ENCODE data around the gene NUPR1.
"Not testable (repeated sequence)": the region's sequence is repeated elsewhere in the genome, so short reads cannot be mapped to it uniquely, and the experiment has no call there.

The NUPR1 gene, protein sequence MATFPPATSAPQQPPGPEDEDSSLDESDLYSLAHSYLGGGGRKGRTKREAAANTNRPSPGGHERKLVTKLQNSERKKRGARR

DNA sequence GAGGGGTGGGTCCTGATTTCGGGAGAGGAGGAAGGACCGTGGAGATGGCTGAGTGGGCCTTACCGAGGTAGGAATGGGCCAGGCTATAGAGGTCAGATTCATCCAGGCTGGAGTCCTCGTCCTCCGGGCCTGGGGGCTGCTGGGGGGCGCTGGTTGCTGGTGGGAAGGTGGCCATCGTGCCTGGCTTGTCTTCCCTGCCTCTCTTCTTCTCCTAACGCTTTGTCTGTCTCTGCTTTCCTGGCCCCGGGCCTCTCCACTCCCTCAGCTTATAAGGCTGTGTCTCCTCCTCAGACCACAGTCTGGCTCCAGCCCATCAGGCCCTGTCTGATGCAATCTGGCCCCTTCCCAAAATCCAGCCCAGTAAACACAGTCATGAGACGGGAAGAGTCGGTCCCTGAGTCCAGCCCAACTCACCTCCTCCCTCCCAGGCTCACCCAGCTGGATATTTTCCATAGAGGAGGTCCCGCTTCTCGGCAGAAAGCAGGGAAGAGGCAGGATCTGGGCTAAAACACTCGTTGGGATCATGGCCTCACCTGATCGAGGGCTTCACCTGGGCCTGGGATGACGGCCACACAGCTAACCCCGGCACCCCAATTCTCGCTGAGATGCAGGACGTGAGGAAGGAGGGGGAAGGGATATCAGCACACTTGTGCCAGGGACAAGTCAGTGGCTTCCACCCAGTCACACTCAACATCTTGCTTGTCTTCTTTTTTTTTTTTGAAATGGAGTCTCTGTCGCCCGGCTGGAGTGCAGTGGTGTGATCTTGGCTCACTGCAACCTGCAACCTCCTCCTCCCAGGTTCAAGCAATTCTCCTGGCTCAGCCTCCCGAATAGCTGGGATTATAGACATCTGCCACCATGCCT lies at the start of gene NUPR1:
Gene NUPR1 (minus strand): TSS at position 242 of the 864 bp plus-strand sequence. CDS start 67 bp downstream, at position 175.
- no peak for FAIRE-seq

DNA sequence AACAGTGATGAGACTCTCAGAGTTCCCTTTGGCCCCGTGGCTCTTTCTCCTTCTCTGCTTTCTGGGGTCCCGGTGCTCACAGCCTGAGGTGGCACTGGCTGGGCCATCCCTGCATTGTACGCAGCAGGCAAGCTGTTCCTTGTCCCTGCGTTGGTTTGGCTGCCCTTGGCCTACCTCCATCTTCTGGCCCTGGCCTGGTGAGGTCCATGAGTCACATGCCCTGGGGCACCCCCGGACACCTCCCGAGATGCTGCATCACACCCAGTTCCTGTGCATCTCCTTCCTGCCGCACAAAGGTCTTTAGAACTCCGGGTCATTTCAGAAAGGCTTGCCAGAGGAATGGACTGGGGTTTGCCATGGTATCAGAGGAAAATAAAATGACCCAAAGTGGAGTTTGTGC lies 48.6 kb upstream of the NUPR1 start:
- FAIRE-seq = no peak

DNA sequence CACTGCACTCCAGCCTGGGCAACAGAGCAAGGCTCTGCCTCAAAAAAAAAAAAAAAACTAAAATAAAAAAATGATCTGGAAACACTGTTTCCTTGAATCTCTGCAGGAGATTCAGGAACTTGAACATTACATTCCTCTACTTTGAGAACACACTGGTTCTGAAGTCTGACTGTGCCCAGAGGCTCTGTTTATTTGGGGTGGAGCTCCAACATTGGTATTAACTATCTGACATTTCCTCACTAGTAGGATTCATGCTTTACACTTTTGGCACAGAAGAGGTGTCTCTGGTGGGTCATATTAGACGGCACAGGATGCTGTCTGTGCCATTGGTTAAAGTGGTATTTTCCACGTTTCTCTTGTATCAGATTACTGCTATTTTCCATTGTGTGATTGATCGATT lies 47.7 kb upstream of the NUPR1 start:
- no peak for FAIRE-seq

DNA sequence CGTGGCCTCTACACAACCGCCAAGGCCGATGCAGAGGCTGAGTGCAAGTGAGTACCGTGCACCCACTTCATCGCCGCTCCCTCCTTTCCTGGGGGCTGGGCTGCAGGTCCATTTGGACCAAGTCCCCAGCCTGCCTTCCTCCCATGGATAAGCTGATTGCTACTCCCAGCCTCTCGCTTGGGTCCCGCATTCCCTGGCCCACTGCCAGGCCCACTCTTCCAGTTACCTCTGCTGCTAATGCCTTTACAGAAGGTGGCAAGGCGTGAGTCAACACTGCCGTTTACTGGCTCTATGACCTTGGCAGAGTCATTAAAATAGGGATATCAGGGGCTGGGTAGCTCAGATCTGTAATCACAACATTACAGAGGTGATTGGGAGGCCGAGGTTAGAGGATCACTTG lies 46.9 kb upstream of the NUPR1 start:
- no peak for FAIRE-seq

DNA sequence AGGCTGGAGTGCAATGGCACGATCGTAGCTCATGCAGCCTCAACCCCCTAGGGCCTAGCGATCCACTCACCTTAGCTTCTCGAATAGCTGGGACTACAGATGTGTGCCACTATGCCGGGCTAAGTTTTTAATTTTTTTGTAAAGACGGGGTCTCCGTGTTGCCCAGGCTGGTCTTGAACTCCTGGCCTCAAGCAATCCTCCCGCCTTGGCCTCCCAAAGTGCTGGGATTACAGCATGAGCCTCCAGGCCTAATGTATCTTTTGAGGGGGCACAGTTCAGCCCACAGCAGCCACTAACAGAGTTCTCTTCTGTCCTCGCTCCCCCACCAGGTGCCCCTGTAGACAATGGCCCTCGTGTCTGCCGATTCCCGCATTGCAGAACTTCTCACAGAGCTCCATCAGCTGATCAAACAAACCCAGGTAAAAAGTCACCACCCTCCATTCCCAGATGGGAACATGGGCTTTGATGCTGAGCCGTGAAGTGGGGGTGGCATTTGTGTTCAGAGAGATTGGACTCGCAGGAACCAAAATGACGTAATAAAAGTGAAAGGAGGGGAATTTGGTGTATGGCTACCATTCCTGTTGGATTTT lies 42.0 kb upstream of the NUPR1 start:
- FAIRE-seq = no peak

DNA sequence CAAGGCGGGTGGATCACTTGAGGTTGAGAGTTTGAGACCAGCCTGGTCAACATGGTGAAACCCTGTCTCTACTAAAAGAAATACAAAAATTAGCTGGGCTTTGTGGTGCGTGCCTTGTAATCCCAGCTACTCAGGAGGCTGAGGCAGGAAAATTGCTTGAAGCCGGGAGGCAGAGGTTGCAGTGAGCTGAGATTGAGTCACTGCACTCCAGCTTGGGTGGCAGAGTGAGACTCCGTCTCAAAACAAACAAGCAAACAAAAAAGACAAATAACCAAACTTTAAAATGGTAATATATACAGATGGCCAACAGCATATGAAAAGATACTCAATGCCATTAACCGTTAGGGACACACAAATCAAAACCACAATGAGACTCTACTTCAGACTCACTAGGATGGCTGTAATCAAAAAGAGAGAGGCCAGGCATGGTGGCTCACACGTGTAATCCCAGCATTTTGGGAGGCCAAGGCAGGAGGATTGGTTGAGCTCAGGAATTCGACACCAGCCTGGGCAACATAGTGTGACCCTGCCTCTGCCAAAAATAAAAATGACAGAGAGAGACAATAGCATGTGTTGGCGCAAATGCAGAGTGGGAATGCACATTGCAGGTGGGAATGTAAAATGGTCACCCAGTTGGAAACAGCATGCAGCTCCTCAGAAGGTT lies 36.8 kb upstream of the NUPR1 start:
- FAIRE-seq = no peak

DNA sequence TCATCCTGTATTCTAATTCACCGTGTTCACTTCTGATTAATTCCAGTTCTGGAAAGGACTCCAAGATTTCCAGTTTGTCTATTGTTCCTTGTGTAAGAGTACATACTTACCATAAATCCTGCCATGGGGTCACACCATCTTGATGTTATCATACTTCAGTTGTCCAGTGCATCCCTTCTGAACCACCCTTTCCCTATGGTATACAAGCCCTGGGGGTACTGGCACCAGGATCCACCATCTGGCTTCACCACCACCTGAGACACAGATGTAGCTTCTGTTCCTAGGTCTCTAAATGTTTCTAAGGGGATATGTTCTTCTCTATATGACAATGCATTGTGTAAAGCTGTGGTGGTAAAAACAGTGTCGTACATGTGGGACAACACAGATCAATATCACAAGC lies 36.2 kb upstream of the NUPR1 start:
- no peak for FAIRE-seq

DNA sequence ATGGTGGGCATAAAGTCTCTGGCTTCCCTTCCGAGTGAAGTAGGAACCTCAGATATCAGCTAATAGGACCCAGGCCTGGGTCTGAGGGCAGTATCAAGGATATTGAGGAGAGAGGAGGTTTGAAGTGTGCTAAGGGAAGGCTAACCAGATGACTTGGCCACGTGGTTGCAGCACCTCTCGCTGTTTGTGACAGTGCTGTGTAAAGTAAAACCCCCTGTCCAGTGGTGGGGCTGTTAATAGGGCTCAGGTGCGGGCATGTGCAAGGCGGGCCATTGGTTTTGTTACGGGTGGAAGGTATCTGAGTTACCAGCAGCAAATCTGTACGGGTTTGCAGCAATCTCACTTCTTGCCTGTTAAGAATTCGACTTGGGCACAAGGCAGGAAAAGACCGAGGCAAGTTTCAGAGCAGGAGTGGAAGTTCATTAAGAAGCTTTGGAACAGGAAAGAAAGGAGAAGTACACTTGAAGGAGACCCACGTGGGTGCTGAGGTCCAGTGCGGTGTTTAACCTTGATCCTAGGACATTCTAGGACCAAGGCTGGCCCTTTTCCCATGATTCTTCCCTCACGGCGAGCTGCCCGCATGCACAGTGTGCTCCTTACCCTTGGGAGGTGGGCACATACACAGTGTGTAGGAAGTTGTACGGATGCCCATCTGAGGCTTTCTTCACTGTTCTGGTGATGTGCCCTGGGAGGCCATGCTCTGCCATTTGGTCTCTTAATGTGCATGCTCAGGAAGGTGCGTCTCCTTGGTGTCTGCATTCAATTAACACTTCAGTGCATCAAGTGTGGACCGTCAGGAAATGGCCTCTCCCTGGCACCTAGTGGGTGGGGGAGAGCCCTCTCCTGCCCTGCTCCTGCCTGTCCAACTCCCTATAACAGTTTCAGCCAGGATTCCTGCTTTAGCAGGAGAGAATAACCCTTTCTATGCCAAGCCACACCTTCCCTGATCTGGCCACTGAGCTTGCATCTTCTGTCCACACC lies 35.3 kb upstream of the NUPR1 start:
- no peak for FAIRE-seq

DNA sequence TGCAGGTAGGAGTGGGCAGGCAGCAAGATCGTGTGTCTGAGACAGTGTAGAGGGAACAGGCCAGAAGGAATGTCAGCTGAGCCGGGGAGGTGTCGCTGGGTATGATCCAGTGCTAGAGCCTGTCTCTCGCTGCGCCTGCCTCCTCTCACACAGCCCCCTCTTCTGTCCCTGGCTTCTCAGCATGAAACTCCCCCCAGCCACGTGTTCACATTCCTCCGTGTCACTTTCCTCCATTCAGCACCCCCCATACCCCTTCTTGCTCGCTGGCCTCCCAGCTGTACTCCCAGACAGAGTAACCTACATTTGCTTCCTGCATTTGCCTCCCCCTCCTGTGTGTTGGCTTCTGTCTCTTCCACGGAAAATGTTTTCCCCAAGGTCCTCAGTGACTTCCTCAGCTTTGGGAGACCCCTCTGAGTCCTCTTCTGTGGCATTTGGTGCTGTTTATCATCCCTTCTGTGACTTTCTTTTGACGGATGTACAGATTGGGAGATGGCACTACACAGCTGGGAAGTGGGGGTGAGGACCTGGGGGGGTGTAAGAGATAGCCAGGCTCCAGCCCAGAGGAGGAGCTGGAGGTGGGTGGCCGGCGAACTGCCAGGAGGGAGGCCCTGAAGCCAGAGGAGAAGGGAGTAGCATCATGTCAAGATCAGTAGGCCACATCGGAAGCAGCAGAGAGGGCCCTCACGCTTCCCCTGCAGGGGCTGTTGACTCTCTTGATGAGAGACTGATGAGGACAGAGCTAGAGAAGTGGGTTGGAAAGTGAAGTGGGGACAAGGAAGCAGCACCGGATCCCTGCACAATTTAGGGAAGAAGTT lies 34.1 kb upstream of the NUPR1 start:
- FAIRE-seq = no peak

DNA sequence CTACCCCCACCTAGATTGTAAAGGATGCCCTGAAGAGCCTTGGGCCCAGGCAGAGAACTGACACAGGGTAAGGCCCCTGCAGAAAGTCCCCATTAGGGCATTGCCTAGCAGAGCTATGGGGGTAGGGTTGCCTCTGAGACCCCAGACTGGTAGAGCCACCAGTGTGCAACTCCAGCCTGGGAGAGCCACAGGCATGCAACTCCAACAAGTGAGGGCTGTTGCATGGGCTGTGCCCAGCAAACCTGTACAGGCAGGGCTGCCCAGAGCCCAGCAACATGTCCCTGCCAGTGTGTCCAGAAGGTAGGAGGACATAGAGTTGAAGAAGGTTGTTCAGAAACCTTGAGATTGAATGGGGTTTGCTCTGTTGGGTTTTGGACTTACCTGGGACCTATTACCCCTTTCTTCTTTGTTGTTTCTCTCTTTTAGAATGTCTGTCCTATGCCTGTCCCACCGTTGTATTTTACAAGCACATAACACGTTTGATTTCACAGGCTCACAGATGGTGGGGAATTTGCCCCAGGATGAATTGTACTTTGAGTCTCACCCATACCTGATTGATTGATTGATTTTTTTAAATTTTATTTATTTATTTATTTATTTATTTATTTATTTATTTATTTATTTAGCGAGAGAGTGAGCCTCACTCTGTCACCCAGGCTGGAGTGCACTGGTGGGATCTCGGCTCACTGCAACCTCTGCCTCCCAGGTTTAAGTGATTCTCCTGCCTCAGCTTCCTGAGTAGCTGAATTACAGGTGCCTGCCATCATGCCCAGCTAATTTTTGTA lies 31.4 kb upstream of the NUPR1 start:
- FAIRE-seq = no peak

DNA sequence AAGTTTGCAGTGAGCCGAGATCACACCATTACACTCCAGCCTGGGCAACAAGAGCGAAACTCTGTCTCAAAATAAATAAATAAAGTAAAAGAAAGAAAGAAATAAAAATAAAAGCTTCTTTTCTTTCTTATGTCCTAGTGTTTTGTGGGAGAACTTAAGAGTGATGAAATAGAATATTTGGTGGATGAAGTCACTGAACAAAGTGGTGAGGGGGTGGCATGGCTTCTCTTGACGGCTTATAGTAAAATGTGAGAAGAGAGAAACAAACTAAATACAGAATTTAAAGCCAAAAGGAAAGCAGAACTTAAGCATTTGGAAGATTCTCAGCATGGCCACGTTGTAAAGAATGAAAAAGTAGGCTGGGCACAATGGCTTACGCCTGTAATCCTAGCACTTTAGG lies 30.2 kb upstream of the NUPR1 start:
- no peak for FAIRE-seq

DNA sequence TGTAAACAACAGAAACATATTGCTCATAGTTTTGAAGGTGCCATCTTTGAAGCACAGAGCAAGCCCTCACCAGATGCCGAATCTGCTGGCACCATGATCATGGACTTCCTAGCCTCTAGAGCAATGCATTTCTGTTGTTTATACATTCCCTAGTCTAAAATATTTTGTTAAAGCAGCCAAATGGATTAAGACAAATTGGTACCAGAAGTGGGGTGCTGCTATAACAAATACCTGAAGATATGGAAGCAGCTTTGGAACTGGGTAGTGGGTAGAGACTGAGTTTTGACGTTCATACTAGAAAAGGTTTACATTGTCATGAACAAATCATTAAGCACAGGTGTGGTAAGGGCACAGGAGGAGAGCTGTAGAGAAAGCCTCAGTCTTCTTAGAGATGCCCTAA lies 28.5 kb upstream of the NUPR1 start:
- FAIRE-seq = no peak

DNA sequence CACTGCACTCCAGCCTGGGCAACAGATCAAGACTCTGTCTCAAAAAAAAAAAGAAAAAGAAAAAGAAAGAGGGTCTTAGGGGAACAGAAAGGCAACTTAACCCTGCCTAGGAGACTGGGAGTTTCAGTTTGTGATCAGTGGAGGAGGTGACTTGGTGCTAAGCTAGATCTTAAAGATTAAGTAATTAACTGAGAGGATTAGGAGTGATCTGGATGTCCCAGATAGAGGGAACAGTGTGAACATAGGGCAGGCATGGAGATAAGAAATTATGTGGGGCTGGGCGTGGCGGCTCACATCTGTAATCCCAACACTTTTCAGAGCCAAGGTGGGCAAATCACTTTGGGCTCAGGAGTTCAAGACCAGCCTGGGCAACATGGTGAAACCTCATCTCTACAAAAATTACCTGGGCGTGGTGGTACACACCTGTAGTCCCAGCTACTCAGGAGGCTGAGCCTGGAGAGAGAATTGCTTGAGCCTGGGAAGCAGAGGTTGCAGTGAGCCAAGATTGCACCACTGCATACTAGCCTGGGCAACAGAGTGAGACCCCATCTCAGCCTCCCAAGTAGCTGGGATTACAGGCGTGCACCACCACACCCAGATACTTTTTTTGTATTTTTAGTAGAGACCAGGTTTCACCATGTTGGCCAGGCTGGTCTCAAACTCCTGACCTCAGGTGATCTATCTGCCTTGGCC lies 27.6 kb upstream of the NUPR1 start:
- not testable (repeated sequence) for FAIRE-seq

DNA sequence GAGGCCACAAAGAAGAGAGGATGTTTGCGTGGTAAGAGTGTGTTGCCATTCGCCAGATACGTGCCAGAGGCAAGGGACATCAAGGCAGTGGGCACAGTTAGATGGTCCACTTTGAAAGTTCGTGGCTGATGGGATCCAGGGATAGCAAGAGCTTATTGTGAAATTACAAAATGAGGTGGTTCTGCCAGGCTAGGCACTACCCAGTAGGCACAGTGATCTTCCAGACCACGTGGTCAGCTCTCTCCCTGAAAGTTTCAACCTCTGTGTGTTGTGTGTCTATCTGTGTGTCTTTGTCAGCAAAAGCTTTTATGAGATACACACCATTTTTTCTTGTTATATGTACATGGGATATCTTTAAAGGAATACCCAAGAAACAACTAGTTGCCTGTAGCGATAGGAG lies 24.4 kb upstream of the NUPR1 start:
- no peak for FAIRE-seq

DNA sequence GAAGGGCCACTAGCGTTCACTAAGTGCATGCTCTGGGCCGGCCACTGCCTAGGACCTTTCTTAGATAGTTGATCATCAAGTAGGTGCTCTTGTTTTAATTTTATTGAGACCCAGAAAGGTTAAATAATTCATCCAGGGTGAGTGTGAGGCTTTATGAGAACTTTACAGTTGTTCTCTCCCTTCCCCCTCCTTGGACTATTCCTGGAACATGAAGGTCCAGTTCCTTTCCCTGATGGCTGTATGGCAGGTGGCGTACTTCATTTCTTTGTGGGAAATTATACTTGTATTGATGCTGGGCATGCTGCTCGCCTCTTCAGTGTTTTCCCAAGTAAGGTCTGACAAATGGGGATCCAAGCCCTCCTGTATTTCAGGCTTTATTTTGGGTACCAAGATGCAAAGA lies 23.4 kb upstream of the NUPR1 start:
- no peak for FAIRE-seq

DNA sequence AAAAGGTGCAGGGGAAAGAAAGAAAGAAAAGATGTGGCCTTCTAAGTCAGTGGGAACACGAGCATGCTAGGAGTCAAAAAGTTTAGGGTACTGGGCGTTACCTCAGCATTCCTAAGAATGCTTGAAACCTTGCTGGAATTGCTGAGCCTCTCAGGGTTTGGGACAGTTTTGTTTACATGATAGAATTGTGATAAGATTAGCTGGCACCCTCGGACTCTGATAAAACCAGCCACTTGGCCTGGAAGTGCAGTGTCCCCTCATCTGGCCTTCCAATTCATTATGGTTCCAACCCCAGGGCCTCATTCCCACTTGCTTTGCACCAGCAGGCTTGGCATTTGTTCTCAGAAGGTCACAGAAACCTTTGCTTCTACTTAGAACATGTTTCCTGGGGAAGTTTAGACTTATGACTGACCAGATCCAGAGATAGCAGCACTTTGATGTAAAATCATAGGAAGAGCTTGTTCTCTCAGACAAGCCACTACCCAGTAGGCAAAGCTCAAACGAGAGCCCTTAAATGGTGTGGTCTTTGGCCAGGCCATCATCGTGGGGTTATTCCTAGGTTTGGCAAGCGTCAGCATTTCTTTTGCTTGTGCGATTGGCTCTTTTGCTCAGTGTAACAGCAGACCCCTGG lies 22.9 kb upstream of the NUPR1 start:
- FAIRE-seq = no peak

DNA sequence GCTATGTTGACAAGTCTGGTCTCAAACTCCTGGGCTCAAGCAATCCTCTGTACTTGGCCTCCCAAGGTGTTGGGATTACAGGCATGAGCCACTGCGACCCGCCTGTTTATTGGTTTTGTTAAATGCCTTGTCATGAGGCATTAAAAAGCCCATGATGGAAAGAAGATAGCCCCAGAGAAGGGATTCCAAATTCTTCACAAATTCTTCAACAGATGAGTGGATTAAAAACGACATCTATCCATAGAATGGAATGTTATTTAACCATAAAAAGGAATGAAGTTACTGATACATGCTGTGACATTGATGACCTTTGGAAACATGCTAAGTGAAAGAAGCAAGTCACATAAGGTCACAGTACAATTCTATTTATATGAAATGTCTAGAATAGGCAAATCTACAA lies 19.7 kb upstream of the NUPR1 start:
- FAIRE-seq = no peak

DNA sequence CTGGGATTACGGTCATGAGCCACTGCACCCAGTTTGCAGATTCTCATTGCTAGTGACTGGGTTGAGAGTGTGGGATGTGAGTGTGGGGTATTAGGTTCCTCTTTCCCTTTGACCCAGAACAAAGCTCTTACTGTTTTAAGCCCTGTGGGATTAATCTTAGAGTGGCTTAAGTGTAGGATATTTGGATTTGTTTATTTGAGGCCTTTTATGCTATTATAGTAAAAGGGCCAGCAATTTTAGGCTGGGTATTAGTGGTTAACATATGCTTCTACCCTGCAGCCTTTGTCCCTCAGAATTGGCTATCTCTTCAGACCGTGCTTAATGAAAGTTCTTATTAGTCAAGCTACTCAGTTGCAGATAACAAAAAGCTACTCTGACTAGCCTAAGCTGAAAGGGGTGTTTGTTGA lies 18.1 kb upstream of the NUPR1 start:
- FAIRE-seq = no peak

DNA sequence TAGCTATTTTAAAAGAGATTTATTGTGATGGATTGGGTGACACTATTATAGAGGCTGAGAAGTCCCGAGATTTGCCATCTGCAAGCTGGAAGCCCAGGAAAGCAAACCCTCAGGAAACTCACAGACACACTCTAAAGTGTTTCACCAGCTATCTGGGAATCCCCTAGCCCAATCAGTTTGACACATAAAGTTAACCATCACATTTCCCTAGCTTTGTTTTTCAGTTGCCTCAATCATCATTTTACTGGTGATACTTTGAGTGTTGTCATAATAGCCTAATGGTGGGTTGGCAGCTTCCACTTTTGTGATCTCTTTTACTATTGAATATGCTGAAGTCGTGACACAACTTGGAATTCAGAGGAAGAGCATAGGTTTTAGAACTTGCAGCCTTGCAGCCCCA lies 16.8 kb upstream of the NUPR1 start:
- no peak for FAIRE-seq

Data from A204.1 (cell line).